NK-92 treated with Interleukin-12 subunit alpha and Interleukin-12 subunit beta, amount 100 ng/mL, for 24 hours (cell line): ENCODE data around the gene PARM1.

ENCODE experiments used
- DNase-seq: peaks from one replicate; lab custom pipeline; 2025; lab: John Stamatoyannopoulos, UW

The PARM1 gene

GRCh38 chr4:74942251-74942917, 9.5 kb downstream of the PARM1 start:
- DNase-seq = no peak

- no peak for DNase-seq
These were observed 10.0 kb downstream of the PARM1 start for GRCh38 chr4:74942918-74943253.

- no peak for DNase-seq
These were observed 11.5 kb downstream of the PARM1 start for GRCh38 chr4:74944354-74944793.

- no peak for DNase-seq
These were observed 13.3 kb downstream of the PARM1 start for GRCh38 chr4:74946196-74946595.

- DNase-seq = no peak
These were observed 14.9 kb downstream of the PARM1 start for GRCh38 chr4:74947798-74948197.

GRCh38 chr4:74948236-74948635, 15.3 kb downstream of the PARM1 start:
- DNase-seq = no peak

- DNase-seq = no peak
These were observed 17.3 kb downstream of the PARM1 start for GRCh38 chr4:74950200-74950599.

- no peak for DNase-seq
These were observed 18.0 kb downstream of the PARM1 start for GRCh38 chr4:74950882-74951281.

GRCh38 chr4:74953647-74954046, 20.7 kb downstream of the PARM1 start:
- no peak for DNase-seq

GRCh38 chr4:74958881-74959280, 26.0 kb downstream of the PARM1 start:
- no peak for DNase-seq

GRCh38 chr4:74961230-74961629, 28.3 kb downstream of the PARM1 start:
- DNase-seq = no peak

- no peak for DNase-seq
These were observed 29.7 kb downstream of the PARM1 start for GRCh38 chr4:74962584-74962983.

GRCh38 chr4:74964311-74964710, 31.4 kb downstream of the PARM1 start:
- DNase-seq = no peak

- no peak for DNase-seq
These were observed 34.4 kb downstream of the PARM1 start for GRCh38 chr4:74967324-74967723.

GRCh38 chr4:74968456-74969164, 35.7 kb downstream of the PARM1 start:
- DNase-seq = no peak

- no peak for DNase-seq
These were observed 36.9 kb downstream of the PARM1 start for GRCh38 chr4:74969507-74970474.

- DNase-seq = no peak
These were observed 37.7 kb downstream of the PARM1 start for GRCh38 chr4:74970577-74970976.

GRCh38 chr4:74971862-74972261, 38.9 kb downstream of the PARM1 start:
- no peak for DNase-seq

GRCh38 chr4:74975082-74975481, 42.2 kb downstream of the PARM1 start:
- no peak for DNase-seq

GRCh38 chr4:74975848-74976824, 43.2 kb downstream of the PARM1 start:
- DNase-seq = no peak

- DNase-seq = no peak
These were observed 49.8 kb downstream of the PARM1 start for GRCh38 chr4:74982546-74983252.
